Epithelial cell of prostate (primary cell): Measurements from ENCODE around the gene PTK7.
"Not testable (repeated sequence)": the region's sequence is repeated elsewhere in the genome, so short reads cannot be mapped to it uniquely, and the experiment has no call there.

Source experiments
- DNase-seq: peaks from one replicate; pipeline ENCODE4 v3.0.0-alpha.2; 2011; ENCODE audit warnings: low read depth, low spot score
- H3K27ac ChIP-seq: fragments of 450-650 bp; 2 replicates; pipeline ENCODE4 v1.5.1; 2017; ENCODE audit warnings: mild to moderate bottlenecking

Gene PTK7

DNA sequence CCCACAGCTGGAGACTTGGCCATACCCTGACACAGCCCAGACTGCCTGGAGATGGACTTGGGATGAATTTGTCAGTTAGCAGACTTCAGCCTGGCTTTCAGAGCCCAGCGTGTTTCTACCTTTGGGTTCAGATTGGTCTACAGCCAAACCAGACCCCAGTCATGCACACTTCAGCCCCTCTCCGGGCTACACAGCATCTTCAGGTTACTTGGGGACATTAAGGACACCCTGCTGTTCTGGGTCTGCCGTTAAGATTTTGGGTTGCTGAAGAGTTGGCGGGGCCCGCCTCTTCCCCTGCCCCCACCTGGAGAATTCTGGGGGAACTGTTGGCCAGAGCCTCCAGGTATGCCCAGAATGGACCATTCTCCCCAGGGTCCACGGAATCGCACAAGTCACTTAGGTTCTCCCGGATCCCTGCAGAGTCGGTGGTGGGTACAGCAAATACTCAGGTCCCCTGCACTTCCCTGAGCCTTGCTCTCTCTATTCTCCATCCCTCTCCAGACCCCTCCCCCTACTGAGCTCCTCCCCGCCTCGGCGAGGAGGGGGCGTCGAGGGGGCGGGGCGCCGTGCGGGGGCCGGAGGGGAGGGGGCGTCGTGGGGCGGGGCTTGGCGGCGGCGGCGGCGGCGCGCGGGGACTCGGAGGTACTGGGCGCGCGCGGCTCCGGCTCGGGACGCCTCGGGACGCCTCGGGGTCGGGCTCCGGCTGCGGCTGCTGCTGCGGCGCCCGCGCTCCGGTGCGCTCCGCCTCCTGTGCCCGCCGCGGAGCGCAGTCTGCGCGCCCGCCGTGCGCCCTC, at the start of gene PTK7:
TSS of gene PTK7 (plus strand) at position 645 of the 794 bp plus-strand sequence. CDS start 175 bp downstream, outside the sequence.
- no peak for DNase-seq
- H3K27ac ChIP-seq, result peak within 1 kb of the TSS; percentile 48

DNA sequence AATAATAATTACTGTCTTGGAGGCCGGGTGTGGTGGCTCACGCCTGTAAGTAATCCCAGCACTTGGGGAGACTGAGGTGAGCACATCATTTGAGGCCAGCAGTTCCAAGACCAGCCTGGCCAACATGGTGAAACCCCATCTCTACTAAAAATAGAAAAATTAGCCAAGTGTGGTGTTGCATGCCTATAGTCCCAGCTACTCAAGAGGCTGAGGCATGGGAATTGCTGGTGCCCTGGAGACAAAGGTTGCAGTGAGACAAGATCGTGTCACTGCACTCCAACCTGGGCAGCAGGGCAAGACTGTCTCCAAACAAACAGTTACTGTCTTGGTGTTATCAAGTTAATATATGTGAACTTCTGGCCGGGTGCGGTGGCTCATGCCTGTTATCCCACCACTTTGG, 49.7 kb upstream of the PTK7 start:
- DNase-seq, result no peak
- H3K27ac ChIP-seq, result no peak overlapping the region

DNA sequence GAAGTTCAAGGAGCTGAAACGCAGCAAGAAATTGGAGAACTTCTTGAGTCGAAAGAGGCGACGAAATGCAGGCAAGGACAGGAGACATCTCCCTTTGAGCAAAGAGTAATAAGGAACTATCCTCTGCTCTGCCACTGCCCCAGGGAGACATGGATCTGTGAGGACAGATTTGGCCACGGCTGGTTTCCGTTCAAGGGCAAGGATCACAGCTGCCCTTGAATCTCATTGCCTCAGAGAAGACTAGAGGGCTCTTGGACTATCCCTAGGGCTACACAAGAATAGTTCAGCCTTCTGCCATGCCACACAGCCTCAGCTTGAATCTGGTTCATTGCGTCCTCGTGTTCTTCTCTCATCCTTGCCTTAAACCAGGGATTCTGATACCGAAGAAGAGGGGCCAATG, 47.0 kb upstream of the PTK7 start:
- H3K27ac ChIP-seq, result no peak overlapping the region
- no peak for DNase-seq

DNA sequence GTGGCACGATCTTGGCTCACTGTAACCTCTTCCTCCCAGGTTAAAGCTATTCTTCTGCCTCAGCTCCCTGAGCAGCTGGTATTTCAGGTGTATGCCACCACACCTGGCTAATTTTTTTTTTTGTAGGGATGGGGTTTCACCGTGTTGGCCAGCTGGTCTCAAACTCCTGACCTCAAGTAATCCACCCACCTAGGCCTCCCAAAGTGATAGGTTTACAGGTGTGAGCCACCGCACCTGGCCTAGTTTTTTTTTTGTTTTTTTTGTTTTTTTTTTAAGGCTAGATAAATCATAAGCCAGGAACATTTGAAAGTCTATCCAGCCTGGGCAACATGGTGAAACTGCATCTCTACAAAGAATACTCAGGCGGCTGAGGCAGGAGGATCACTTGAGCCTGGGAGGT, 43.8 kb upstream of the PTK7 start:
- H3K27ac ChIP-seq, result no peak overlapping the region
- no peak for DNase-seq

- H3K27ac ChIP-seq, result no peak overlapping the region
- DNase-seq, result no peak
These were observed 42.5 kb upstream of the PTK7 start for GRCh38 chr6:43033496-43034189.

GRCh38 chr6:43034190-43034525, 42.0 kb upstream of the PTK7 start:
- H3K27ac ChIP-seq, result no peak overlapping the region
- no peak for DNase-seq

GRCh38 chr6:43035495-43036194, 40.5 kb upstream of the PTK7 start:
- H3K27ac ChIP-seq, result no peak overlapping the region
- no peak for DNase-seq

- H3K27ac ChIP-seq, result no peak overlapping the region
- no peak for DNase-seq
These were observed 39.4 kb upstream of the PTK7 start for GRCh38 chr6:43036712-43037111.

DNA sequence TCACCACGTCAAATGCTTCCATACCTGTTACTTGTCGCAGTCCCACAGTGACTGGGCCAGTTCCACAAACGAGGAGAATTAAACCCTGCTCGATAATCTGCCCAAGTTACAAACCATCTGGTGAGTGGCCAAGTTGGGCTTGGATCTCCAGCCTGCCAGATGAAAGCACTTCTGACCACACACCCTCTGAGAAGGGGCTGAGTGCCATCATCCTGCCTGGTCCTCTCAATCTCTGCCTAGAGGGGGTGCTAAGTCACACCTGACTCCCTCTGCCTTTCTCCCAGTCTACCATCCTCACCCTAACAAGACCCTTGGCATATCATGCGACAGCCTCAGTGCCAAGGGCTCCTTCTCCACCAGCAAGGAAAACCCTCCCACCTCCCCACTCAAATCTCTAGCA, 38.9 kb upstream of the PTK7 start:
- H3K27ac ChIP-seq, result no peak overlapping the region
- DNase-seq, result no peak

- H3K27ac ChIP-seq, result no peak overlapping the region
- no peak for DNase-seq
These were observed 38.4 kb upstream of the PTK7 start for GRCh38 chr6:43037706-43038105.

GRCh38 chr6:43038727-43039126, 37.4 kb upstream of the PTK7 start:
- no peak for DNase-seq
- H3K27ac ChIP-seq, result no peak overlapping the region

DNA sequence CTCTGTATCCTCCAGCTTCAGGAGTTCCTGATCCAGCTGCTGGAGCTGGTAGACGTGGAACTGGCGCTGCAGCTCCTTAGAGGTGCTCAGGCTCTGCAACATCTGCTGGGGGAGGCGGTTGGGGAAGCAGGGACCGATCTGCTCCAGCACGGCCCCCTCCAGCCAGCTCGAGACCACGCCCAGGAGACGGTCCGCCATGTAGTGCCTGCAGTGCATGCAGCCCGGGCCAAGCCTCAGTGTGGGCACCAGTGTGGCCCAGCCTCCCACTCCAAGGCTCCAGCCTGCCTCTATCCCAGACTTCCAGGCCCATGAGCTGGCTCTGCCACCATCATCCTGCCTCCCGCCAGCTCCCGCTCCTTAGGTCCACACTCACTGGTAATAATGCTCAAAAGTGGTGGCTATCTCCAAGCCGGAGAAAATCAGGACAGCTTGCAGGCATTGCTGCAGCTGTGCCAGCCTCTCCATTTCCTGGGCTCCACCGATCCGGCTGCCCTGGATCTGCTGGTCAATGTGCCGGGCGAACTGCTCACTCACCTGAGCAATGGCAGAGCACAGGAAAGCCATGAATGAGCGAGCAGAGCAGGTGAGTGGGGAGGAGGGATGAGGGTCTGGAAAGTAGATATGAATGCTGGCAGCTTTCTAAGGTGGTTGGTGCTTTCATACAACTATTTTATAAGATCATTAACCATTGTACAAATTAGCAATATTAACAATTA, 35.4 kb upstream of the PTK7 start:
- DNase-seq, result no peak
- H3K27ac ChIP-seq, result no peak overlapping the region

GRCh38 chr6:43041475-43041874, 34.6 kb upstream of the PTK7 start:
- DNase-seq, H3K27ac ChIP-seq: not testable (repeated sequence)

- no peak for DNase-seq
These were observed 32.8 kb upstream of the PTK7 start for GRCh38 chr6:43043310-43043709.

GRCh38 chr6:43045371-43045930, 30.7 kb upstream of the PTK7 start:
- no peak overlapping the region for H3K27ac ChIP-seq
- no peak for DNase-seq

More at GRCh38 chr6:43043310-43043709, 32.8 kb upstream of the PTK7 start:
- H3K27ac ChIP-seq, result no peak overlapping the region

- no peak for DNase-seq
- no peak overlapping the region for H3K27ac ChIP-seq
These were observed 28.1 kb upstream of the PTK7 start for GRCh38 chr6:43047998-43048397.

DNA sequence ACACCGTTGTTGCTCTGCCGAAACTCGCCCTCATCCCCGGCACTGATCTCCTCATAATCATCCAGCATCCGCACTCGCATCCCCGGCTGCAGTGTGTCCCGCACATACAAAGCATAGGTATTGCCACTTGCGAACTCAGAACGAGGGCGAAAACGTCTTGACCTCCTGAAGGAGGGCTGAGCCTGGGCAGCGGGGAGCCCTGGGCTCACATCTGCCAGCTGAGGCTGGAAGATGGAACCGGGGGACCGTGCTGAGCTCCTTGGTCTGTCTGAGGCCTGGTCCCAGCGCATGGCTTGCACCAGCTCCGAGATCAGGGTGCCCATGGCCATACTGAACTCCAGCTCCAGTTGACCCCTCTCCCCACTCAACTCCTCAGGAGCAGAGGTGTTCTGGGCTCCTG, 25.1 kb upstream of the PTK7 start:
- no peak overlapping the region for H3K27ac ChIP-seq
- no peak for DNase-seq

- no peak for DNase-seq
- no peak overlapping the region for H3K27ac ChIP-seq
These were observed 23.8 kb upstream of the PTK7 start for GRCh38 chr6:43052225-43052841.

GRCh38 chr6:43052842-43053544, 23.1 kb upstream of the PTK7 start:
- peak overlapping the region; percentile 78 for H3K27ac ChIP-seq
- DNase-seq, result no peak
